Activated CD8-positive, alpha-beta T cell treated with anti-CD3 and anti-CD28 coated beads for 36 hours (primary cell): ENCODE data around the gene PLOD1. TPM values are rescaled to one million over a fixed set of nuclear protein-coding genes. Genes with fewer than 3 reads are reported as not detected.

Experiments used
- ATAC-seq: fragments of 200-7000 bp; cut with Tn5 transposase; one replicate; pipeline ENCODE4 v1.10.0; 2021; ENCODE audit warnings: mild to moderate bottlenecking, moderate library complexity
- CTCF ChIA-PET: fragments of 350-600 bp; sonication (Branson Sonifier 250); formaldehyde crosslinking; loops from one replicate; lab custom pipeline; 2021; ENCODE audit warnings: antibody characterized with exemption; lab: Charles Lee
- POLR2A ChIA-PET: fragments of 350-600 bp; sonication (Branson Sonifier 250); formaldehyde crosslinking; loops from one replicate; lab custom pipeline; 2021; ENCODE audit warnings: antibody characterized with exemption; lab: Charles Lee
- DNase-seq: peaks from one replicate; pipeline ENCODE4 v3.0.0-alpha.2; 2020
- H3K27ac Mint-ChIP-seq: one replicate; pipeline ENCODE4 v1.8.0; 2021; ENCODE audit warnings: mild to moderate bottlenecking, mixed read lengths
- H3K27me3 Mint-ChIP-seq: one replicate; pipeline ENCODE4 v1.8.0; 2021; ENCODE audit warnings: mixed read lengths
- H3K36me3 Mint-ChIP-seq: one replicate; pipeline ENCODE4 v1.8.0; 2021; ENCODE audit warnings: low read depth, mixed read lengths
- H3K4me1 Mint-ChIP-seq: one replicate; pipeline ENCODE4 v1.8.0; 2021; ENCODE audit warnings: low read depth, mixed read lengths
- H3K4me3 Mint-ChIP-seq: one replicate; pipeline ENCODE4 v1.8.0; 2021; ENCODE audit warnings: mild to moderate bottlenecking, moderate library complexity, mixed read lengths
- H3K9me3 Mint-ChIP-seq: one replicate; pipeline ENCODE4 v1.8.0; 2021; ENCODE audit warnings: mixed read lengths
- intact Hi-C: fragments of 100-400 bp; cut with micrococcal nuclease; formaldehyde crosslinking; loops from one replicate; pipeline ENCODE4 v1.10.0; 2022
- total RNA-seq, 2 experiments: library from RNA; stranded (reverse); gene quantifications; one replicate each; pipeline ENCODE4 v1.2.3, GENCODE V29; 2021
- TF ChIP-seq, protein P1 (sequence below): fragments of 200-600 bp; IDR thresholded peaks from one replicate; pipeline ENCODE4 v1.8.0; 2022; ENCODE audit warnings: antibody characterized with exemption, mild to moderate bottlenecking

The PLOD1 gene
- total RNA-seq, 2 experiments from 2014 or later: 21.5 to 22.0 TPM

DNA sequence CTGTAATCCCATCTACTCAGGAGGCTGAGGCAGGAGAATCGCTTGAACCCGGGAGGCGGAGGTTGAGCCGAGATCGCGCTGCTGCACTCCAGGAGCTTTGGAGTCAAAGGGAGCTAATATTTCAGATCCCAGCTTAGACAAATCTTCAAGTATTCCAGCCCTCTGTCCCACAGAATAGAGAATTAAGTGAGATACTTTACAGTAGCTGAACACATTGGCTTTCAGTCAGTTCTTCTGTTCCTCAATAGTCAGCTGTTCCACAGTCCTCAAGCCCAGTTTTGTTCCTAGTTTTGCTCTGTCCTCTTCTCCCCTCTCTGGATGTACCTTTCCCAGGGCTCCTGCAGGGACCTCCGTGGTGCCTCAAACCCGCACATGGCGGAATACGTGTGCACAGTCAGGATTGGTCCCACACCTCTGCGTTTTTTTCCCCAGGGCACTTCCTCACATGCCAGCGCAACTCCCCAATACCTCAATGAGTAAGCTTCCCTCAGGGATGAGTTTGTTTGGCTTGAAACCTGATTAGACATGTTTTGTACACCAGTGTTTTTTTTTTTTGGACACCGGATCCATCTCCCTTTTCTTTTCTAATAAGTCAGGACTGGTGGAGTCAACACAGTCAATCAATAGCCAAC lies 47.0 kb downstream of the PLOD1 start:
- Mint-ChIP-seq H3K36me3 (peaks cover 27% of the 10 kb centered on the region), H3K27me3 (no peaks in the 10 kb centered on the region), H3K27ac (peak overlapping the region; percentile 89), H3K4me3 (peak overlapping the region; percentile 92), H3K9me3 (no peaks in the 10 kb centered on the region), H3K4me1 (peaks cover 28% of the 10 kb centered on the region)
- DNase-seq (no peak), ATAC-seq (no peak)
- TF ChIP-seq, protein P1, sequence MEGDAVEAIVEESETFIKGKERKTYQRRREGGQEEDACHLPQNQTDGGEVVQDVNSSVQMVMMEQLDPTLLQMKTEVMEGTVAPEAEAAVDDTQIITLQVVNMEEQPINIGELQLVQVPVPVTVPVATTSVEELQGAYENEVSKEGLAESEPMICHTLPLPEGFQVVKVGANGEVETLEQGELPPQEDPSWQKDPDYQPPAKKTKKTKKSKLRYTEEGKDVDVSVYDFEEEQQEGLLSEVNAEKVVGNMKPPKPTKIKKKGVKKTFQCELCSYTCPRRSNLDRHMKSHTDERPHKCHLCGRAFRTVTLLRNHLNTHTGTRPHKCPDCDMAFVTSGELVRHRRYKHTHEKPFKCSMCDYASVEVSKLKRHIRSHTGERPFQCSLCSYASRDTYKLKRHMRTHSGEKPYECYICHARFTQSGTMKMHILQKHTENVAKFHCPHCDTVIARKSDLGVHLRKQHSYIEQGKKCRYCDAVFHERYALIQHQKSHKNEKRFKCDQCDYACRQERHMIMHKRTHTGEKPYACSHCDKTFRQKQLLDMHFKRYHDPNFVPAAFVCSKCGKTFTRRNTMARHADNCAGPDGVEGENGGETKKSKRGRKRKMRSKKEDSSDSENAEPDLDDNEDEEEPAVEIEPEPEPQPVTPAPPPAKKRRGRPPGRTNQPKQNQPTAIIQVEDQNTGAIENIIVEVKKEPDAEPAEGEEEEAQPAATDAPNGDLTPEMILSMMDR: no peak
- intact Hi-C loops: no loop called here
- POLR2A ChIA-PET: interaction anchor here (1.0 to 8.8 kb wide), 11 partner anchors 9 to 180 kb away, joined by 3 to 195 read pairs (median 5); partner anchors contain the start of gene MIIP
- CTCF ChIA-PET: interaction anchor here (0.9 to 1.5 kb wide), 9 partner anchors 9 to 162 kb away, joined by 3 to 4 read pairs (median 4); no protein-coding TSS in a partner anchor

DNA sequence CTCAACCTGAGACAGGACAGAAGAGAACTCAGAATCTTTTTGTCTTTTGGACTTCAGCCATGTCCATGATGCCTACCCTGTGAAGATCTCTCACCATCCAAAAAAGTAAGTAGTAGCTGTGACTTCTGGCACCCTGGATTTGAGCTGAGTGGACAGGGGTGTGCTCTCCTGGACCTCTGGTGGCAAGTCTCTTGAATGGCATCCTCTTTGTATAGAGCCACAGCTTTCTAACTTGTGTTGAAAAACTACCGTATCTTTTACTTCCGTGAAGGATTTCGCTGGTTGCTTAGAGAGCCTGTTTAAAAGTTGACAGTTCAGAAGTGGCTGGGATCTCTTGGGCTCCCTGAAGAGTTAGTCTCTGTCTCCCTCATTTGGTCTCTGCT lies 47.5 kb downstream of the PLOD1 start:
- ATAC-seq (no peak), DNase-seq (peak; percentile 20)
- Mint-ChIP-seq H3K36me3 (peaks cover 27% of the 10 kb centered on the region), H3K4me3 (peak overlapping the region; percentile 92), H3K27me3 (no peaks in the 10 kb centered on the region), H3K27ac (peak overlapping the region; percentile 89), H3K4me1 (peaks cover 28% of the 10 kb centered on the region), H3K9me3 (no peaks in the 10 kb centered on the region)
- ChIA-PET POLR2A (interaction anchor here (1.0 to 8.8 kb wide), 5 partner anchors 13 to 176 kb away, joined by 3 to 195 read pairs (median 10); partner anchors contain the start of gene MIIP), CTCF (interaction anchor here (0.9 to 1.7 kb wide), 9 partner anchors 8 to 145 kb away, joined by 3 to 4 read pairs (median 4); no protein-coding TSS in a partner anchor)
- intact Hi-C loops: no loop called here
- TF ChIP-seq, protein P1: peak; percentile 36

- intact Hi-C loops: no loop called here
- peaks cover 31% of the 10 kb centered on the region for H3K36me3 Mint-ChIP-seq
These were observed 49.6 kb downstream of the PLOD1 start for GRCh38 chr1:11984121-11984520.

DNA sequence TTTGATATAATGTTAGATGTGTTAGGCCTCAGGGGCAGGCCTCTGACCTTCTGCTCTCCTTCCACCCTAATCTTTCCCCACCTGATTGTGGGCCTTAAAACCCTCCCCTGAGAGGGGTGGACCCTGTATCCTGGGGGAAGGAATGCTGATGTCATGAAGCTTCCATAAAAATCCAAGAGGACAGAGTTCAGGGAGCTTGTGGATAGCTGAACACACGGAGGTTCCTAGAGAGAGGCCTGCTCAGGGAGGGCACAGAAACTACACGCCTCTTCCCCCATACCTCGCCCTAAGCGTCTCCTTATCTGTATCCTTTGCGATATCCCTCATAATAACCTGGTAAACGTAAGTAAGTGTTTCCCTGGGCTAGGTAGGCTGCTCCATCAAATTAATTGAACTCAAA lies 50.1 kb downstream of the PLOD1 start:
- ATAC-seq: no peak
- no peak overlapping the region for H3K4me3 Mint-ChIP-seq
- intact Hi-C loops: no loop called here
- POLR2A ChIA-PET: interaction anchor here (1.2 to 8.8 kb wide), 2 partner anchors 12 to 75 kb away, joined by 3 to 195 read pairs; no protein-coding TSS in a partner anchor
- H3K36me3 Mint-ChIP-seq: peaks cover 33% of the 10 kb centered on the region
- H3K9me3 Mint-ChIP-seq: no peaks in the 10 kb centered on the region
- TF ChIP-seq, protein P1: no peak
- DNase-seq: no peak
- CTCF ChIA-PET: interaction anchor here (0.7 kb wide), 1 partner anchor 146 kb away, joined by 3 read pairs; no protein-coding TSS in a partner anchor
- no peaks in the 10 kb centered on the region for H3K27me3 Mint-ChIP-seq
- H3K4me1 Mint-ChIP-seq: peaks cover 32% of the 10 kb centered on the region
- H3K27ac Mint-ChIP-seq: no peak overlapping the region

More at GRCh38 chr1:11984121-11984520, 49.6 kb downstream of the PLOD1 start:
- DNase-seq (no peak), ATAC-seq (no peak)
- no peaks in the 10 kb centered on the region for H3K27me3 Mint-ChIP-seq
- H3K9me3 Mint-ChIP-seq: no peaks in the 10 kb centered on the region
- H3K27ac Mint-ChIP-seq: no peak overlapping the region
- ChIA-PET POLR2A (interaction anchor here (0.6 to 8.8 kb wide), 3 partner anchors 11 to 436 kb away, joined by 3 to 195 read pairs (median 3); no protein-coding TSS in a partner anchor), CTCF (interaction anchor here (0.7 kb wide), 1 partner anchor 146 kb away, joined by 3 read pairs; no protein-coding TSS in a partner anchor)
- TF ChIP-seq, protein P1: no peak
- peaks cover 30% of the 10 kb centered on the region for H3K4me1 Mint-ChIP-seq
- H3K4me3 Mint-ChIP-seq: no peak overlapping the region

GRCh38 chr1:11985171-11985570 lies 50.7 kb downstream of the PLOD1 start:
- TF ChIP-seq, protein P1: no peak
- CTCF ChIA-PET: no interaction called here
- POLR2A ChIA-PET: interaction anchor here (8.8 kb wide), 1 partner anchor 76 kb away, joined by 195 read pairs; no protein-coding TSS in a partner anchor
- intact Hi-C loops: no loop called here
- no peak for DNase-seq
- H3K4me1 Mint-ChIP-seq: peaks cover 35% of the 10 kb centered on the region
- peaks cover 37% of the 10 kb centered on the region for H3K36me3 Mint-ChIP-seq
- no peak overlapping the region for H3K27ac Mint-ChIP-seq
- H3K27me3 Mint-ChIP-seq: no peaks in the 10 kb centered on the region
- H3K4me3 Mint-ChIP-seq: no peak overlapping the region
- H3K9me3 Mint-ChIP-seq: no peaks in the 10 kb centered on the region
- ATAC-seq: no peak
